Cardiac fibroblast (primary cell): ENCODE measurements around the gene CD247.

ENCODE experiments used
- DNase-seq, 2 donors: peaks; one replicate each; pipeline versions ENCODE4 v3.0.0 to v3.0.0-alpha.2; 2010; ENCODE audit warnings: low read depth in 2 of 2
- H3K4me3 ChIP-seq, 2 donors: replicated peaks in 1 of 2; 1 replicate in 1 of 2; 2 replicates in 1 of 2; pipeline ENCODE4 v1.5.1; 2011; ENCODE audit warnings: low read depth in 2 of 2, low read length in 2 of 2, mild to moderate bottlenecking in 2 of 2, moderate library complexity in 1 of 2
- TF ChIP-seq, protein P1 (sequence below): IDR thresholded peaks from one replicate; pipeline ENCODE4 v1.5.1; 2011; ENCODE audit warnings: low read depth, mild to moderate bottlenecking, low read length, inconsistent platforms

Gene CD247

GRCh38 chr1:167489571-167490340 lies 28.6 kb downstream of the CD247 start:
- no peak for DNase-seq
- TF ChIP-seq, protein P1, sequence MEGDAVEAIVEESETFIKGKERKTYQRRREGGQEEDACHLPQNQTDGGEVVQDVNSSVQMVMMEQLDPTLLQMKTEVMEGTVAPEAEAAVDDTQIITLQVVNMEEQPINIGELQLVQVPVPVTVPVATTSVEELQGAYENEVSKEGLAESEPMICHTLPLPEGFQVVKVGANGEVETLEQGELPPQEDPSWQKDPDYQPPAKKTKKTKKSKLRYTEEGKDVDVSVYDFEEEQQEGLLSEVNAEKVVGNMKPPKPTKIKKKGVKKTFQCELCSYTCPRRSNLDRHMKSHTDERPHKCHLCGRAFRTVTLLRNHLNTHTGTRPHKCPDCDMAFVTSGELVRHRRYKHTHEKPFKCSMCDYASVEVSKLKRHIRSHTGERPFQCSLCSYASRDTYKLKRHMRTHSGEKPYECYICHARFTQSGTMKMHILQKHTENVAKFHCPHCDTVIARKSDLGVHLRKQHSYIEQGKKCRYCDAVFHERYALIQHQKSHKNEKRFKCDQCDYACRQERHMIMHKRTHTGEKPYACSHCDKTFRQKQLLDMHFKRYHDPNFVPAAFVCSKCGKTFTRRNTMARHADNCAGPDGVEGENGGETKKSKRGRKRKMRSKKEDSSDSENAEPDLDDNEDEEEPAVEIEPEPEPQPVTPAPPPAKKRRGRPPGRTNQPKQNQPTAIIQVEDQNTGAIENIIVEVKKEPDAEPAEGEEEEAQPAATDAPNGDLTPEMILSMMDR = no peak
- no peak overlapping the region for H3K4me3 ChIP-seq

DNA sequence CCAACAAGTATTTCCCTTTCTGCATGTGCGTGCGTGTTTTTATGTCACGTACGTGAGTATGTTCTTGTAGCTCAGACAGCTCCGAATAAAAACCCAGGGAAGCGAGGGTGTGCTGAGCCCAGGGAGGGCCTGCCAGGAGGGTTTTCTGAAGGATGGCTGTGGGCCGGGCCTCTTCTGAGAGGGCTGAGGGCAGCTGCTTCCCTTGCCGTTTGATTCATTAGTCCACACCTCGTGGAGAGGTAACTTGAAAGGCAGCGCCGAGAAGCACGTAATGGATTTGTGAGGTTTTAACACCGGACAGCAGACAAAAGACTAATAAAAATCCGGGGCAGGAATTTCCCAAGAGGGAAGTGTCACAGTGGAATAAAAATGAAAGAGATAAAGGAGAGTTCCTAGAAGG lies 29.5 kb downstream of the CD247 start:
- H3K4me3 ChIP-seq = no peak overlapping the region
- no peak for DNase-seq
- TF ChIP-seq, protein P1 = no peak

DNA sequence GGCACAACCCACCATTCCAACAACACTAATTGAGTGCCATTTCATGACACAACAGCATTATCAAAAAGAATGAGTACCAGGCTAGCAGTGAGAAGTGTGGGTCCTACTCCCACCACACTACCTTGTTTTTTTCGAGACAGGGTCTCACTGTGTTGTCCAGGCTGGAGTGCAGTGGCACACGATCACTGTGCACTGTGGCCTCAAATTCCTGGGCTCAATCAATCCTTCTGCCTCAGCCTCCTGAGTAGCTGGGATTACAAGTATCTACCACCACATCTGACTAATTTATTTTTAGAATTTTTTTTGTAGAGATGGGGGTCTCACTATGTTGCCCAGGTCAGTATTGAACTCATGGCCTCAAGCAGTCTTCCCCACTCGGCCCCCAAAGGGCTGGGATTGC lies 30.7 kb downstream of the CD247 start:
- TF ChIP-seq, protein P1 = no peak
- DNase-seq = no peak
- H3K4me3 ChIP-seq = no peak overlapping the region

GRCh38 chr1:167486090-167486824 lies 32.1 kb downstream of the CD247 start:
- peak in 1 of 2 donors; percentile 13 for DNase-seq
- H3K4me3 ChIP-seq = no peak overlapping the region
- TF ChIP-seq, protein P1 = no peak

DNA sequence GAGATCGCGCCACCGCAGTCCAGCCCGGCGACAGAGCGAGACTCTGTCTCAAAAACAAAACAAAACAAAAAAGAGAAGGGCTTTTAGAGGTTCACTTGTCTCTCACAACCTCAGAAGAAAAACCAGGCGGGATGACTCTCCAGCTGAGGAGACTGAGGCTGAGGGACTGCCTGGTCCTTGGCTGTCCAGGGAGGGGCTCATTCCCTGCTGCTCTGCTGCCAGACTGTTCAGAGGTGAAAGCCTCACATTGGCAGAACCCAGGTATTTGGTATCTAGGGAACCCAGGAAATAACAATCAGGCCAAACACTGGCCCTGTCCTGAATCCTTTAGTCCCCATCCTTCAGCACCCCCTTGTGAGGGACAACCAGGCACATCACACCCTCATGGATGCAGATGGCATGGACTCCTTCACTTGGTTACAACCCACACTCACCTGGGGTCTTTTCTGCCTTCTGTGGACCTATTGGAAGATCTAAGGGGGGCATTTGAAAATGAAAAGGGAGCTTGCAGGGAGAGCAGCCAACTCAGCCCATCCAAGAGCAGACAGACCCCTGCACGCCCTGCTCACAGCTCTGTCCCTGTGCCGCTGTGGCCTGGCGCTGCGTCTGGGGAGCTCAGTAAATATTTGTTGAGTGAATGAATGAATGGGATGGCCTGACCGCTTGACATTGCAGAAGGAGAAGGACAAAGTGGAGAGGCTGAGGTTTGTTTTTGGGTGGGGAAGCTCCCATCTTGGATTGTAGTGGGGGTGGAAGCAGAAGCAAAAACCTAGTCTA lies 33.4 kb downstream of the CD247 start:
- DNase-seq = no peak
- TF ChIP-seq, protein P1 = no peak
- no peak overlapping the region for H3K4me3 ChIP-seq

GRCh38 chr1:167483790-167484189 lies 34.5 kb downstream of the CD247 start:
- DNase-seq = no peak
- H3K4me3 ChIP-seq = no peak overlapping the region
- TF ChIP-seq, protein P1 = no peak
